K562 (cell line): ENCODE results near the gene SERBP1. TPM values are rescaled to one million over a fixed set of nuclear protein-coding genes. Genes with fewer than 3 reads are reported as not detected.

Source experiments
- DMBX1 ChIP-seq: fragments of 250-450 bp; sonication (Bioruptor Pico); IDR thresholded peaks from 2 replicates; pipeline ENCODE4 v1.8.0; 2022; ENCODE audit warnings: inconsistent platforms, mild to moderate bottlenecking, moderate library complexity, borderline replicate concordance
- ELK1 ChIP-seq: sonication (generic); formaldehyde crosslinking; IDR thresholded peaks from 2 replicates; pipeline ENCODE4 v1.8.1; 2022; ENCODE audit warnings: missing genetic modification reagents
- GTF2B ChIP-seq: IDR thresholded peaks from 2 replicates; pipeline ENCODE4 v1.6.1; 2011; ENCODE audit not compliant: insufficient read length; ENCODE audit errors: extremely low read depth
- JUND ChIP-seq, 2 experiments: IDR thresholded peaks; 2 replicates in 1 of 2; 3 replicates in 1 of 2; pipeline ENCODE4 v1.6.1; 2011; ENCODE audit warnings: borderline replicate concordance in 2 of 2, low read depth in 2 of 2, low read length in 2 of 2, improper control_type of control experiment in 1 of 2, missing biosample characterization in 1 of 2, missing genetic modification characterization in 1 of 2, missing genetic modification reagents in 1 of 2
- NR4A1 ChIP-seq, 2 experiments: fragments of 250-450 bp in 1 of 2; fragments of 450-650 bp in 1 of 2; sonication (Bioruptor Pico) in 1 of 2; IDR thresholded peaks; 2 replicates each; pipeline versions ENCODE4 v1.4.0 to v1.6.1; 2016 to 2020; ENCODE audit warnings: mild to moderate bottlenecking in 2 of 2, missing compliant biosample characterization in 1 of 2, missing genetic modification characterization in 1 of 2, moderate library complexity in 1 of 2
- PRMT5 ChIP-seq: sonication (generic); formaldehyde crosslinking; IDR thresholded peaks from 2 replicates; pipeline ENCODE4 v1.5.0; 2020; ENCODE audit warnings: missing genetic modification reagents
- ZBTB43 ChIP-seq: sonication (generic); formaldehyde crosslinking; IDR thresholded peaks from 2 replicates; pipeline ENCODE4 v1.8.0; 2023; ENCODE audit warnings: mild to moderate bottlenecking, missing genetic modification reagents
- ZNF274 ChIP-seq: IDR thresholded peaks from 2 replicates; pipeline ENCODE4 v1.6.1; 2011; ENCODE audit warnings: low read depth, mild to moderate bottlenecking, low read length, moderate library complexity, borderline replicate concordance
- ZNF277 ChIP-seq: fragments of 250-450 bp; sonication (Bioruptor Pico); IDR thresholded peaks from 2 replicates; pipeline ENCODE4 v1.8.0; 2022; ENCODE audit warnings: inconsistent platforms, mild to moderate bottlenecking, moderate library complexity, borderline replicate concordance
- ZNF592 ChIP-seq: fragments of 450-650 bp; IDR thresholded peaks from 2 replicates; pipeline ENCODE4 v1.6.1; 2017; ENCODE audit warnings: antibody characterized with exemption, mild to moderate bottlenecking
- polyA plus RNA-seq, 8 experiments: library from polyadenylated mRNA; depleted of rRNA in 4 of 8; stranded (reverse) in 5 of 8; unstranded in 3 of 8; fragments of >200 nt; fragmentation: Nextera tagmentation in 2 of 8; fragmentation: Illumina TruSeq in 1 of 8; extraction: Ambion mirVana in 2 of 8; extraction: Trizol in 1 of 8; gene quantifications; 2 replicates each; pipeline versions ENCODE4 v1.2.1 to v1.2.3, GENCODE V29; 2011 to 2014; ENCODE audit warnings: inconsistent platforms in 1 of 8, missing spikeins in 1 of 8
- total RNA-seq, 7 experiments: library from RNA; depleted of rRNA in 6 of 7; stranded (reverse); fragments of >200 nt in 6 of 7; fragmentation: Illumina TruSeq in 2 of 7; extraction: Trizol in 2 of 7; gene quantifications; 2 replicates each; pipeline versions ENCODE4 v1.2.1 to v1.2.3, GENCODE V29; 2011 to 2021; ENCODE audit warnings: low replicate concordance in 1 of 7

SERBP1 gene
- total and polyA plus RNA-seq, 9 of the 15 experiments (the other 6 are each of a cell fraction or from before 2014, with no cell fraction given) = 79.9 to 761 (median 464) TPM

- TF ChIP-seq ELK1 (CRISPR knock-in tag) (no peak), DMBX1 (peak; percentile 73; the same call in 1 of the 2 replicates), ZBTB43 (no peak), ZNF592 (peak; percentile 87), ZNF277 (no peak), PRMT5 (CRISPR knock-in tag) (no peak), NR4A1 (CRISPR knock-in tag; IDR thresholded peaks at IDR 0.05) (no peak), NR4A1 (tag; IDR thresholded peaks at IDR 0.05) (0 out of 2 replicates have a peak, but pooled peaks have one; percentile 69), JUND (IDR thresholded peaks at IDR 0.05; ENCODE audit: borderline replicate concordance, low read depth, low read length) (no peak), JUND (tag; IDR thresholded peaks at IDR 0.05; ENCODE audit: borderline replicate concordance, low read depth, low read length) (no peak), ZNF274 (no peak), GTF2B (no peak)
Observed at GRCh38 chr1:67399199-67399993, 30.8 kb downstream of the SERBP1 start (continued).
